GM23248 (cell line): ENCODE results near the gene LIN28A. TPM values are rescaled to one million over a fixed set of nuclear protein-coding genes. Genes with fewer than 3 reads are reported as not detected.
"Not testable (repeated sequence)": the region's sequence is repeated elsewhere in the genome, so short reads cannot be mapped to it uniquely, and the experiment has no call there.

Source experiments
- DNase-seq: peaks from one replicate; pipeline ENCODE4 v3.0.0-alpha.2; 2015
- H2AFZ ChIP-seq: fragments of 200-600 bp; sonication (generic); 2 replicates; pipeline ENCODE4 v1.6.1; 2016; ENCODE audit warnings: antibody characterized with exemption
- H3F3A ChIP-seq: fragments of 200-600 bp; sonication (generic); 2 replicates; pipeline ENCODE4 v1.6.1; 2016; ENCODE audit warnings: mild to moderate bottlenecking, antibody characterized with exemption, mixed run types; ENCODE audit not compliant: insufficient read depth
- H3K27ac ChIP-seq: fragments of 200-600 bp; sonication (generic); 2 replicates; pipeline ENCODE4 v1.5.1; 2016; ENCODE audit warnings: mild to moderate bottlenecking
- H3K27me3 ChIP-seq: fragments of 200-600 bp; sonication (generic); replicated peaks from 2 replicates; pipeline ENCODE4 v1.6.1; 2016; ENCODE audit warnings: mild to moderate bottlenecking; ENCODE audit not compliant: insufficient read depth
- H3K36me3 ChIP-seq: fragments of 200-600 bp; sonication (generic); 2 replicates; pipeline ENCODE4 v1.6.1; 2016; ENCODE audit warnings: low read depth, mild to moderate bottlenecking
- H3K4me1 ChIP-seq: fragments of 200-600 bp; sonication (generic); 2 replicates; pipeline ENCODE4 v1.6.1; 2016; ENCODE audit warnings: mild to moderate bottlenecking; ENCODE audit not compliant: insufficient read depth
- H3K4me2 ChIP-seq: fragments of 200-600 bp; sonication (generic); one replicate; pipeline ENCODE4 v1.6.1; 2016; ENCODE audit warnings: mild to moderate bottlenecking; ENCODE audit not compliant: unreplicated experiment
- H3K4me3 ChIP-seq: fragments of 200-600 bp; sonication (generic); 2 replicates; pipeline ENCODE4 v1.5.1; 2016; ENCODE audit warnings: mild to moderate bottlenecking
- H3K79me2 ChIP-seq: fragments of 200-600 bp; sonication (generic); 2 replicates; pipeline ENCODE4 v1.6.1; 2016; ENCODE audit warnings: mild to moderate bottlenecking; ENCODE audit not compliant: insufficient read depth
- H3K9ac ChIP-seq: fragments of 200-600 bp; sonication (generic); 2 replicates; pipeline ENCODE4 v1.6.1; 2016; ENCODE audit warnings: mild to moderate bottlenecking
- H3K9me2 ChIP-seq: fragments of 200-600 bp; sonication (generic); 2 replicates; pipeline ENCODE4 v1.6.1; 2016; ENCODE audit warnings: mixed run types, mild to moderate bottlenecking, moderate library complexity; ENCODE audit not compliant: insufficient read depth
- H3K9me3 ChIP-seq: fragments of 200-600 bp; sonication (generic); one replicate; pipeline ENCODE4 v1.6.1; 2017; ENCODE audit warnings: low read depth
- H4K20me1 ChIP-seq: fragments of 200-600 bp; sonication (generic); 2 replicates; pipeline ENCODE4 v1.6.0; 2016; ENCODE audit not compliant: insufficient read depth
- EZH2 ChIP-seq: fragments of 200-600 bp; sonication (generic); IDR thresholded peaks from 2 replicates; pipeline ENCODE4 v1.6.1; 2018; ENCODE audit warnings: antibody characterized with exemption, mild to moderate bottlenecking; ENCODE audit not compliant: insufficient read depth, poor library complexity, severe bottlenecking
- EZH2phosphoT487 ChIP-seq: fragments of 200-600 bp; sonication (generic); IDR thresholded peaks from 2 replicates; pipeline ENCODE4 v1.6.1; 2018; ENCODE audit warnings: antibody characterized with exemption, moderate library complexity, mild to moderate bottlenecking, low read depth; ENCODE audit not compliant: insufficient read depth
- WGBS, 2 experiments: methylation state at CpG; one replicate each; pipeline ENCODE4 v1.1.6; 2015 to 2017; ENCODE audit warnings: low lambda C conversion rate in 2 of 2, low coverage in 1 of 2; ENCODE audit errors: missing lambda C conversion rate in 2 of 2; 5-methylcytosine and 5-hydroxymethylcytosine counted together
- in situ Hi-C: fragments of 300-500 bp; cut with MboI; formaldehyde crosslinking; loops from 2 replicates; pipeline ENCODE4 v1.15.0; 2020
- polyA plus RNA-seq: library from polyadenylated mRNA; unstranded; fragments of >200 nt; fragmentation: Nextera tagmentation; extraction: Ambion mirVana; gene quantifications from 2 replicates; pipeline ENCODE4 v1.2.1, GENCODE V29; 2016
- total RNA-seq: library from RNA; depleted of rRNA; stranded (reverse); fragments of >200 nt; shearing (Covaris generic); gene quantifications from 2 replicates; pipeline ENCODE4 v1.2.3, GENCODE V29; 2014

The LIN28A gene
- total and polyA plus RNA-seq, 2 experiments from 2014 or later: 0.14 TPM; not detected in 1

GRCh38 chr1:26368486-26368885 lies 42.1 kb upstream of the LIN28A start:
- Histone ChIP-seq H3K27me3 (no peaks in the 10 kb centered on the region; the same call in 1 of the 2 replicates), H2AFZ (no peak overlapping the region), H3K4me3 (no peak overlapping the region), H3F3A (no peaks in the 10 kb centered on the region), H3K9me2 (no peaks in the 10 kb centered on the region), H3K4me1 (peaks cover 5% of the 10 kb centered on the region; the same call in 1 of the 2 replicates), H3K36me3 (no peaks in the 10 kb centered on the region), H3K4me2 (no peak overlapping the region), H3K9ac (no peak overlapping the region), H3K79me2 (no peaks in the 10 kb centered on the region), H4K20me1 (no peaks in the 10 kb centered on the region), H3K9me3 (no peaks in the 10 kb centered on the region), H3K27ac (no peak overlapping the region)
- no peak for DNase-seq
- WGBS, 2 experiments: 93 to 98% methylated on average over 3 of the region's 3 CpGs
- no peak for TF ChIP-seq EZH2
- no peak for TF ChIP-seq EZH2phosphoT487
- in situ Hi-C loops: no loop called here

DNA sequence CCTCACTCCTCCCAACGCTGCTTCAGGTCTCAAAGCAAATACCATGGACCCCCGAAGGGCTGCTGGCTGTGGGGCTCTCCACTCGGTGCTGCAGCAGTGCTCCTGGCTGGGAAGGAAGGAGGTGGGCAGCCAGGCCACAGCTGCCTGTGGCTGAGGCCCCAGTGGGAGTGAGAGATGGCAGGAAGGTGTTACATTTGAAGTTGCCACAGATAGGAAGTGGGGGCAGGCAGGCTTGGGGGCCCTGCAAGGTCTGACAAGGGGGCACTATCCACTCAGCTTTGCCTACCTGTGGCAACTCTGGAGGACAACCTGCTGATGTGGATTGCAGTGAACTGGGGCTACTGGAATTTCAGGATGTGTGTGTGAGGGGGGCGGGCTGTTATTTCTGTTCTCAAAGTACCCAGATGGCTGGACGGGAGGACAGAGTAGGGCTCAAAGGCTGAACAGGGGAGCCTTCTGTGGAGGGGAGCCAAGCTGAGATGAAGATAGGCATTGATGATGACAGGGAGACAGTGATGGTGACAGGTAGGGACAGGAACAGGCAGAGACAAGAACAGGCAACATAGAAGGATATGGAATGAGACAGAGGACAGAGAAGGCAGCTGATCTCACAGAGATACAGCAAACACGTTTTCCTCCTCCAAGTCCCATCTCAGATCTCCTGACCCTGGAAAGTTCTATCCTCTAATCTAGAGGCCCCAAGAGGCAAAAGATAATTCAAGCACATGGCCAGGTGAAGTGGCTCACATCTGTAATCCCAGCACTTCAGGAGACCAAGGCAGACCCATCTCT lies 39.8 kb upstream of the LIN28A start:
- no peak overlapping the region for H3K4me2 ChIP-seq
- H3K4me1 ChIP-seq: peaks cover 16% of the 10 kb centered on the region
- in situ Hi-C loops: no loop called here
- no peak overlapping the region for H2AFZ ChIP-seq
- no peak for TF ChIP-seq EZH2
- no peak for TF ChIP-seq EZH2phosphoT487
- no peaks in the 10 kb centered on the region for H3K9me2 ChIP-seq
- H3K36me3 ChIP-seq: no peaks in the 10 kb centered on the region
- no peak overlapping the region for H3K4me3 ChIP-seq
- H3K9me3 ChIP-seq: no peaks in the 10 kb centered on the region
- no peak overlapping the region for H3K9ac ChIP-seq
- no peak for DNase-seq
- no peaks in the 10 kb centered on the region for H4K20me1 ChIP-seq
- H3K27me3 ChIP-seq: no peaks in the 10 kb centered on the region; the same call in 1 of the 2 replicates
- no peaks in the 10 kb centered on the region for H3K79me2 ChIP-seq
- H3F3A ChIP-seq: no peaks in the 10 kb centered on the region
- WGBS, 2 experiments: 56% methylated on average over 6 of the region's 6 CpGs
- H3K27ac ChIP-seq: no peak overlapping the region

- WGBS, 2 experiments: 74 to 81% methylated on average over 5 of the region's 5 CpGs
- H3K79me2 ChIP-seq: no peaks in the 10 kb centered on the region
- H3K9ac ChIP-seq: no peak overlapping the region
- no peaks in the 10 kb centered on the region for H3K9me3 ChIP-seq
- no peaks in the 10 kb centered on the region for H3K27me3 ChIP-seq
- DNase-seq: peak; percentile 55
- peaks cover 16% of the 10 kb centered on the region for H3K4me1 ChIP-seq
- no peaks in the 10 kb centered on the region for H4K20me1 ChIP-seq
- no peaks in the 10 kb centered on the region for H3F3A ChIP-seq
- in situ Hi-C loops: no loop called here
- no peak overlapping the region for H3K4me2 ChIP-seq
- no peaks in the 10 kb centered on the region for H3K36me3 ChIP-seq
- no peaks in the 10 kb centered on the region for H3K9me2 ChIP-seq
- H2AFZ ChIP-seq: no peak overlapping the region
- TF ChIP-seq EZH2phosphoT487 (no peak), EZH2 (no peak)
- no peak overlapping the region for H3K27ac ChIP-seq
- H3K4me3 ChIP-seq: no peak overlapping the region
These were observed 38.6 kb upstream of the LIN28A start for GRCh38 chr1:26372039-26372438.

- H3K27ac ChIP-seq, H3K27me3 ChIP-seq, H4K20me1 ChIP-seq, H3K9me3 ChIP-seq, H3F3A ChIP-seq, H3K36me3 ChIP-seq, H3K9me2 ChIP-seq, H3K4me3 ChIP-seq, DNase-seq, H2AFZ ChIP-seq, H3K9ac ChIP-seq, in situ Hi-C loops, H3K79me2 ChIP-seq, H3K4me2 ChIP-seq: not testable (repeated sequence)
- 82 to 100% methylated on average over 2 to 3 of the region's 3 CpGs for WGBS, 2 experiments
- H3K4me1 ChIP-seq: peaks cover 19% of the 10 kb centered on the region
These were observed 38.0 kb upstream of the LIN28A start, which contains the start of gene ZNF683 for GRCh38 chr1:26372611-26373010. Gene ZNF683 (minus strand): TSS chr1:26372750. CDS start chr1:26368571, 4,179 bp downstream.

- Histone ChIP-seq H3K9me2 (no peaks in the 10 kb centered on the region), H3K9me3 (no peaks in the 10 kb centered on the region), H3K9ac (no peak overlapping the region), H3K79me2 (no peaks in the 10 kb centered on the region), H3K36me3 (no peaks in the 10 kb centered on the region), H3K27ac (no peak overlapping the region), H3F3A (peaks cover 6% of the 10 kb centered on the region; the same call in 1 of the 2 replicates), H3K4me3 (no peak overlapping the region), H3K4me2 (no peak overlapping the region), H3K27me3 (no peaks in the 10 kb centered on the region), H4K20me1 (no peaks in the 10 kb centered on the region), H2AFZ (no peak overlapping the region), H3K4me1 (peaks cover 25% of the 10 kb centered on the region)
- in situ Hi-C loops: no loop called here
- WGBS, 2 experiments: 78 to 88% methylated on average over 4 of the region's 4 CpGs
- no peak for DNase-seq
- TF ChIP-seq EZH2phosphoT487 (no peak), EZH2 (no peak)
These were observed 37.3 kb upstream of the LIN28A start for GRCh38 chr1:26373281-26373680.
